HEK293 (cell line): ENCODE results near the gene SLAMF1.
A peak's percentile ranks its signal among the peaks of the same experiment; 100 is the strongest.

Experiments used
- CTCF ChIA-PET: fragments of 350-600 bp; formaldehyde crosslinking; extraction: SDS; loops from one replicate; lab custom pipeline; 2021; ENCODE audit warnings: antibody characterized with exemption; lab: Yijun Ruan, JAX
- POLR2A ChIA-PET: fragments of 300-600 bp; formaldehyde crosslinking; extraction: SDS; loops from one replicate; lab custom pipeline; 2020; ENCODE audit warnings: antibody characterized with exemption, inconsistent platforms; lab: Yijun Ruan, JAX
- H3K27ac ChIP-seq: fragments of 200-500 bp; sonication (Bioruptor generic); 2 replicates; pipeline ENCODE4 v1.5.1; 2014; ENCODE audit warnings: low read depth, low read length, control low read depth, inconsistent platforms; ENCODE audit errors: extremely low read depth
- H3K36me3 ChIP-seq, 2 experiments: fragments of 200-500 bp in 1 of 2; sonication (Bioruptor generic) in 1 of 2; 1 replicate in 1 of 2; 2 replicates in 1 of 2; pipeline ENCODE4 v1.5.1; 2014 to 2017; ENCODE audit warnings: inconsistent platforms in 2 of 2, low read length in 2 of 2; ENCODE audit not compliant: control insufficient read depth in 2 of 2, insufficient read depth in 1 of 2
- H3K4me1 ChIP-seq: fragments of 200-500 bp; sonication (Bioruptor generic); 2 replicates; pipeline ENCODE4 v1.5.1; 2014; ENCODE audit warnings: mild to moderate bottlenecking, low read length, inconsistent platforms; ENCODE audit not compliant: control insufficient read depth, insufficient read depth
- H3K4me3 ChIP-seq: 2 replicates; pipeline ENCODE4 v1.5.1; 2011; ENCODE audit warnings: low read depth, mild to moderate bottlenecking, control low read depth, low read length, moderate library complexity
- H3K9me3 ChIP-seq: fragments of 200-500 bp; sonication (Bioruptor generic); 2 replicates; pipeline ENCODE4 v1.5.1; 2014; ENCODE audit warnings: low read depth, low read length, inconsistent platforms; ENCODE audit not compliant: control insufficient read depth, insufficient read depth
- CTCF ChIP-seq: fragments of 450-650 bp; formaldehyde crosslinking; IDR thresholded peaks from 2 replicates; pipeline ENCODE4 v1.5.1; 2016; ENCODE audit warnings: missing biosample characterization, missing genetic modification characterization
- GFI1B ChIP-seq: fragments of 450-650 bp; formaldehyde crosslinking; IDR thresholded peaks from 2 replicates; pipeline ENCODE4 v1.5.1; 2016; ENCODE audit warnings: missing biosample characterization, missing genetic modification characterization
- MZF1 ChIP-seq: fragments of 450-650 bp; formaldehyde crosslinking; IDR thresholded peaks from 2 replicates; pipeline ENCODE4 v1.5.1; 2017; ENCODE audit warnings: missing biosample characterization, missing genetic modification characterization, borderline replicate concordance
- SCRT1 ChIP-seq: fragments of 450-650 bp; formaldehyde crosslinking; IDR thresholded peaks from 2 replicates; pipeline ENCODE4 v1.5.1; 2016; ENCODE audit warnings: missing biosample characterization, missing genetic modification characterization, borderline replicate concordance
- SCRT2 ChIP-seq: fragments of 450-650 bp; formaldehyde crosslinking; IDR thresholded peaks from 2 replicates; pipeline ENCODE4 v1.5.1; 2016; ENCODE audit warnings: missing biosample characterization, missing genetic modification characterization
- SP2 ChIP-seq: fragments of 450-650 bp; formaldehyde crosslinking; IDR thresholded peaks from 2 replicates; pipeline ENCODE4 v1.5.1; 2016; ENCODE audit warnings: missing biosample characterization, missing genetic modification characterization
- SP3 ChIP-seq: fragments of 450-650 bp; formaldehyde crosslinking; IDR thresholded peaks from 2 replicates; pipeline ENCODE4 v1.5.1; 2016; ENCODE audit warnings: missing biosample characterization, missing genetic modification characterization
- ZIC2 ChIP-seq: fragments of 450-650 bp; formaldehyde crosslinking; IDR thresholded peaks from 2 replicates; pipeline ENCODE4 v1.5.1; 2016; ENCODE audit warnings: missing biosample characterization, missing genetic modification characterization
- ZNF10 ChIP-seq: fragments of 450-650 bp; formaldehyde crosslinking; IDR thresholded peaks from 2 replicates; pipeline ENCODE4 v1.5.1; 2017; ENCODE audit warnings: missing biosample characterization, missing genetic modification characterization
- ZNF121 ChIP-seq: fragments of 450-650 bp; formaldehyde crosslinking; IDR thresholded peaks from 2 replicates; pipeline ENCODE4 v1.5.1; 2016; ENCODE audit warnings: missing biosample characterization, missing genetic modification characterization
- ZNF155 ChIP-seq: fragments of 450-650 bp; formaldehyde crosslinking; IDR thresholded peaks from 2 replicates; pipeline ENCODE4 v1.5.1; 2016; ENCODE audit warnings: missing biosample characterization, missing genetic modification characterization
- ZNF169 ChIP-seq: fragments of 450-650 bp; formaldehyde crosslinking; IDR thresholded peaks from 2 replicates; pipeline ENCODE4 v1.5.1; 2016; ENCODE audit warnings: missing biosample characterization, missing genetic modification characterization
- ZNF19 ChIP-seq: fragments of 450-650 bp; formaldehyde crosslinking; IDR thresholded peaks from 2 replicates; pipeline ENCODE4; 2016; ENCODE audit warnings: missing biosample characterization, missing genetic modification characterization, low read depth
- ZNF211 ChIP-seq: fragments of 450-650 bp; formaldehyde crosslinking; IDR thresholded peaks from 2 replicates; pipeline ENCODE4 v1.5.1; 2016; ENCODE audit warnings: low read depth, missing biosample characterization, missing genetic modification characterization
- ZNF223 ChIP-seq: fragments of 450-650 bp; formaldehyde crosslinking; IDR thresholded peaks from 2 replicates; pipeline ENCODE4 v1.5.1; 2016; ENCODE audit warnings: missing biosample characterization, missing genetic modification characterization
- ZNF266 ChIP-seq: fragments of 450-650 bp; formaldehyde crosslinking; IDR thresholded peaks from 2 replicates; pipeline ENCODE4 v1.5.1; 2016; ENCODE audit warnings: missing biosample characterization, missing genetic modification characterization, low read depth
- ZNF335 ChIP-seq: fragments of 450-650 bp; formaldehyde crosslinking; conservative IDR thresholded peaks from 2 replicates; pipeline ENCODE4 v1.5.1; 2016; ENCODE audit warnings: missing biosample characterization, missing genetic modification characterization
- ZNF350 ChIP-seq: fragments of 450-650 bp; formaldehyde crosslinking; IDR thresholded peaks from 2 replicates; pipeline ENCODE4 v1.5.0; 2017; ENCODE audit warnings: missing biosample characterization, mild to moderate bottlenecking, missing genetic modification characterization
- ZNF394 ChIP-seq: fragments of 450-650 bp; formaldehyde crosslinking; IDR thresholded peaks from 2 replicates; pipeline ENCODE4 v1.5.1; 2016; ENCODE audit warnings: missing biosample characterization, missing genetic modification characterization, mild to moderate bottlenecking, moderate library complexity, borderline replicate concordance
- ZNF449 ChIP-seq: fragments of 450-650 bp; formaldehyde crosslinking; IDR thresholded peaks from 2 replicates; pipeline ENCODE4 v1.5.1; 2017; ENCODE audit warnings: missing biosample characterization, mild to moderate bottlenecking, missing genetic modification characterization, moderate library complexity
- ZNF530 ChIP-seq: fragments of 450-650 bp; formaldehyde crosslinking; IDR thresholded peaks from 2 replicates; pipeline ENCODE4 v1.5.1; 2016; ENCODE audit warnings: low read depth, missing biosample characterization, missing genetic modification characterization
- ZNF600 ChIP-seq: fragments of 450-650 bp; formaldehyde crosslinking; IDR thresholded peaks from 2 replicates; pipeline ENCODE4 v1.5.1; 2016; ENCODE audit warnings: missing biosample characterization, missing genetic modification characterization
- ZNF639 ChIP-seq: fragments of 450-650 bp; formaldehyde crosslinking; IDR thresholded peaks from 2 replicates; pipeline ENCODE4 v1.5.1; 2016; ENCODE audit warnings: missing biosample characterization, missing genetic modification characterization
- ZNF670 ChIP-seq: fragments of 450-650 bp; formaldehyde crosslinking; IDR thresholded peaks from 2 replicates; pipeline ENCODE4 v1.5.1; 2016; ENCODE audit warnings: missing biosample characterization, missing genetic modification characterization, low read depth
- ZNF747 ChIP-seq: fragments of 450-650 bp; formaldehyde crosslinking; IDR thresholded peaks from 2 replicates; pipeline ENCODE4 v1.5.1; 2016; ENCODE audit warnings: missing biosample characterization, missing genetic modification characterization
- ZSCAN23 ChIP-seq: fragments of 450-650 bp; formaldehyde crosslinking; IDR thresholded peaks from 2 replicates; pipeline ENCODE4 v1.5.1; 2016; ENCODE audit warnings: missing biosample characterization, missing genetic modification characterization
- TF ChIP-seq, protein P1 (sequence below): fragments of 450-650 bp; formaldehyde crosslinking; optimal IDR thresholded peaks from 2 replicates; pipeline ENCODE3; 2016; ENCODE audit warnings: missing biosample characterization, mild to moderate bottlenecking, missing genetic modification characterization

SLAMF1 gene

GRCh38 chr1:160679893-160680292, 33.0 kb upstream of the SLAMF1 start (continued):
- TF ChIP-seq ZNF449: no peak
- no peak for TF ChIP-seq SCRT2
- no peak for TF ChIP-seq ZNF350 (tag by site-specific recombination)
- no peak for TF ChIP-seq ZNF266 (tag by site-specific recombination)
- TF ChIP-seq ZNF530 (tag by site-specific recombination): no peak
- no peak for TF ChIP-seq ZNF670 (tag by site-specific recombination)
- no peak for TF ChIP-seq ZNF211 (tag by site-specific recombination)
- TF ChIP-seq, all 188 proteins: peak for 0

GRCh38 chr1:160676869-160677597, 30.2 kb upstream of the SLAMF1 start:
- POLR2A ChIA-PET: no interaction called here
- Histone ChIP-seq H3K9me3 (no peaks in the 10 kb centered on the region), H3K27ac (no peak overlapping the region), H3K36me3 (no peaks in the 10 kb centered on the region), H3K4me1 (no peaks in the 10 kb centered on the region), H3K4me3 (no peak overlapping the region)
- TF ChIP-seq ZIC2 (tag by site-specific recombination): no peak
- TF ChIP-seq ZNF394 (tag by site-specific recombination): no peak
- TF ChIP-seq ZNF155 (tag by site-specific recombination): no peak
- TF ChIP-seq ZNF19 (tag by site-specific recombination): no peak
- no peak for TF ChIP-seq ZSCAN23
- TF ChIP-seq, protein P1, sequence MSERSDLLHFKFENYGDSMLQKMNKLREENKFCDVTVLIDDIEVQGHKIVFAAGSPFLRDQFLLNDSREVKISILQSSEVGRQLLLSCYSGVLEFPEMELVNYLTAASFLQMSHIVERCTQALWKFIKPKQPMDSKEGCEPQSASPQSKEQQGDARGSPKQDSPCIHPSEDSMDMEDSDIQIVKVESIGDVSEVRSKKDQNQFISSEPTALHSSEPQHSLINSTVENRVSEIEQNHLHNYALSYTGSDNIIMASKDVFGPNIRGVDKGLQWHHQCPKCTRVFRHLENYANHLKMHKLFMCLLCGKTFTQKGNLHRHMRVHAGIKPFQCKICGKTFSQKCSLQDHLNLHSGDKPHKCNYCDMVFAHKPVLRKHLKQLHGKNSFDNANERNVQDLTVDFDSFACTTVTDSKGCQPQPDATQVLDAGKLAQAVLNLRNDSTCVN (tag by site-specific recombination): no peak
- TF ChIP-seq SP3 (tag by site-specific recombination): no peak
- no peak for TF ChIP-seq ZNF747 (tag by site-specific recombination)
- no peak for TF ChIP-seq ZNF335 (tag by site-specific recombination)
- no peak for TF ChIP-seq ZNF223 (tag by site-specific recombination)
- no peak for TF ChIP-seq SCRT1 (tag by site-specific recombination)
- TF ChIP-seq SP2: no peak
- TF ChIP-seq ZNF10 (tag by site-specific recombination): no peak
- no peak for TF ChIP-seq MZF1 (tag by site-specific recombination)
- CTCF ChIA-PET: no interaction called here

DNA sequence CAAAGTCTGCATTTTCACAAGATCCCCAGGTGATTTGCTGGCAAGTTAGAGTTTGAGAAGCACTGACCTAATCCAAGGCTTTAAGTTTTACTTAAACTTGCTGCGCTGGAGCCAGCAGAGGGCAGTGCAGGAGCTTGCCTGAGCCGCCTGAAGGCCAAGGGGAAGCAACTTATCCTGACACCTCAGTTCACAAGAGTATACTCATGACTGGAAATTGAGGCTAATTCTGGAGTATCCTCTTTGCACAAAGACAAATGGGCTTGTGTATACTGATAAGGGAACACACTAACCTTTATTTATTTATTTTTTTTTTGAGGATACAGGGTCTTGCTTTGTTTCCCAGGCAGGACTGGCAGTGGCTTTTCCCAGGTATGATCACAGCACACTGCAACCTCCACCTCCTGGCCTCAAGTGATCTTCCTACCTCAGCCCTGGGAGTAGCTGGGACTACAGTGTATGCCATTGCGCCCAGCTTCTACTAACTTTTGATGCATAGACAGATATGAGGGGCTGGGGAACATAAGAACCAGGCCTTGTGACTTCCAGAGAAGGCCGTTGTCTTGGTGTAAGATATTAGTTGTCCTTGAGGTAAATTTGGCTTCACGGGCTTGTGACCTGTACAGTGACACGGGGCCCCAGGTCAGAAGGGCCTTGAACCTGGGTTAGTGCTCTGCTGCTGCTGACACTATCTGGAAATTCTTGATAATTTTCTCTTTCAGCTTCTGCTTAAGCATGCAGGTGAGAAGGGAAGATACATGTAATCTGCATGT, 29.0 kb upstream of the SLAMF1 start:
- Histone ChIP-seq H3K36me3 (no peaks in the 10 kb centered on the region), H3K4me1 (no peaks in the 10 kb centered on the region), H3K27ac (no peak overlapping the region), H3K9me3 (no peaks in the 10 kb centered on the region), H3K4me3 (no peak overlapping the region)
- CTCF ChIA-PET: interaction anchor here (0.6 to 2.1 kb wide), 38 partner anchors 8 to 632 kb away, joined by 3 to 10 read pairs (median 4); partner anchors contain the start of genes CD48 and ITLN2
- POLR2A ChIA-PET: no interaction called here
- TF ChIP-seq ZNF169 (tag by site-specific recombination) (no peak), CTCF (tag by site-specific recombination) (peak; percentile 30; the same call in 1 of the 2 replicates), GFI1B (no peak), ZNF121 (tag by site-specific recombination) (no peak), ZNF600 (no peak), ZNF639 (tag by site-specific recombination) (no peak)
